OCI-LY1 (cell line): ENCODE results near the gene FBXL17.

Experiments used
- EZH2 ChIP-seq: fragments of 200-600 bp; sonication (generic), shearing (Covaris generic); IDR thresholded peaks from 2 replicates; pipeline ENCODE4 v1.8.0; 2017; ENCODE audit warnings: borderline replicate concordance, mixed run types, mild to moderate bottlenecking, antibody characterized with exemption, low read length, moderate library complexity, mixed read lengths
- TF ChIP-seq, protein P1 (sequence below): fragments of 200-600 bp; sonication (generic), shearing (Covaris generic); IDR thresholded peaks from 2 replicates; pipeline ENCODE4 v1.5.1; 2017; ENCODE audit warnings: mild to moderate bottlenecking, antibody characterized with exemption, low read length, moderate library complexity, mixed read lengths

DNA sequence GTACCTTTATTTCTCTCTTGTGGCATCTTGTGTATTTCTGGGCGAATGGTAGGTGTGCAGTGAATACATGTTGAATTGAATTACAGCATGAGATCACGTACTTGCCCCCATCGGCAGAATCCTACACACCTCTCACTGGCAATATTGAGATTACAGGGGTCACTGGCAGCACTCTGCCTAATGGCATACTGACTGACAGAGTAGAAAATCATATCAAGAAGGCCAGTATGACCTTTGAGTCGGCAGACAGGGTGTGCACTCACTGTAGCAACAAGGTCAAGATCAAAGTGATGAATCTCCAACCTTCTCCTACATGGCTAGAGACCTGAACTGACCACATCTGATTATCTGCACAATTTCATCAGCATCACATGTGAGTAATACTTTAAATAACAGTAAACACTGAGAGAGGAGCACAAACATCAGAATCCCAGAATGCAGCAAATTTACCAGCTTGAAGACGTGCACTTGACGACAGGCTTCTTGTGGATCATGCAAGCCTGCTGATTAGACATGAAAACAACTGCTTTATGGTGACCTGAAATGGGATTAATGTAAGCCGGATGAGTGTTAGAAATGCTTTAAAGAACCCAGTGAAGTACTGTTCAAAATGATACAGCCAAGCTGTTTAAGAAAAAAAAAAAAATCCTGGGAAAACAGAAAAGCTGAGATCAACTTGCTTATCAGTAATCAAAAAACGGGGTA, 444.1 kb downstream of the FBXL17 start:
- TF ChIP-seq EZH2: no peak
- TF ChIP-seq, protein P1, sequence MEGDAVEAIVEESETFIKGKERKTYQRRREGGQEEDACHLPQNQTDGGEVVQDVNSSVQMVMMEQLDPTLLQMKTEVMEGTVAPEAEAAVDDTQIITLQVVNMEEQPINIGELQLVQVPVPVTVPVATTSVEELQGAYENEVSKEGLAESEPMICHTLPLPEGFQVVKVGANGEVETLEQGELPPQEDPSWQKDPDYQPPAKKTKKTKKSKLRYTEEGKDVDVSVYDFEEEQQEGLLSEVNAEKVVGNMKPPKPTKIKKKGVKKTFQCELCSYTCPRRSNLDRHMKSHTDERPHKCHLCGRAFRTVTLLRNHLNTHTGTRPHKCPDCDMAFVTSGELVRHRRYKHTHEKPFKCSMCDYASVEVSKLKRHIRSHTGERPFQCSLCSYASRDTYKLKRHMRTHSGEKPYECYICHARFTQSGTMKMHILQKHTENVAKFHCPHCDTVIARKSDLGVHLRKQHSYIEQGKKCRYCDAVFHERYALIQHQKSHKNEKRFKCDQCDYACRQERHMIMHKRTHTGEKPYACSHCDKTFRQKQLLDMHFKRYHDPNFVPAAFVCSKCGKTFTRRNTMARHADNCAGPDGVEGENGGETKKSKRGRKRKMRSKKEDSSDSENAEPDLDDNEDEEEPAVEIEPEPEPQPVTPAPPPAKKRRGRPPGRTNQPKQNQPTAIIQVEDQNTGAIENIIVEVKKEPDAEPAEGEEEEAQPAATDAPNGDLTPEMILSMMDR: no peak
